Neural progenitor cell (in vitro differentiated cells): ENCODE measurements around the gene DAP.

ENCODE experiments used
- CTCF ChIP-seq: fragments of 200-600 bp; sonication (generic); IDR thresholded peaks from 2 replicates; pipeline ENCODE4 v1.5.1; 2017; ENCODE audit warnings: antibody characterized with exemption, mild to moderate bottlenecking
- EZH2 ChIP-seq: fragments of 200-600 bp; sonication (generic); IDR thresholded peaks from 2 replicates; pipeline ENCODE4 v1.6.1; 2017; ENCODE audit warnings: antibody characterized with exemption, mild to moderate bottlenecking, moderate library complexity

- TF ChIP-seq CTCF (no peak), EZH2 (no peak)
Measured at GRCh38 chr5:10630126-10630525, 130.9 kb downstream of the DAP start.
